Panc1 (cell line): ENCODE data around the gene CDH8.

Experiments used
- CTCF ChIP-seq: fragments of 450-650 bp; IDR thresholded peaks from 2 replicates; pipeline ENCODE4 v1.5.1; 2017; ENCODE audit warnings: mild to moderate bottlenecking
- POLR2AphosphoS5 ChIP-seq: IDR thresholded peaks from 2 replicates; pipeline ENCODE4 v1.6.1; 2012; ENCODE audit warnings: mild to moderate bottlenecking, low read depth, low read length, moderate library complexity
- REST ChIP-seq, 2 experiments: IDR thresholded peaks; 2 replicates each; pipeline ENCODE4 v1.6.1; 2011 to 2012; ENCODE audit warnings: low read depth in 2 of 2, control low read depth in 1 of 2, low read length in 1 of 2, mild to moderate bottlenecking in 1 of 2, moderate library complexity in 1 of 2; ENCODE audit not compliant: insufficient read depth in 1 of 2
- SIN3A ChIP-seq: IDR thresholded peaks from 2 replicates; pipeline ENCODE4 v1.6.1; 2012; ENCODE audit warnings: low read depth, mild to moderate bottlenecking, low read length, moderate library complexity, borderline replicate concordance; ENCODE audit not compliant: insufficient read depth
- TCF7L2 ChIP-seq: IDR thresholded peaks from 2 replicates; pipeline ENCODE4 v1.6.1; 2011; ENCODE audit warnings: mild to moderate bottlenecking, low read depth, low read length, inconsistent platforms

- no peak for TF ChIP-seq CTCF
- no peak for TF ChIP-seq REST (IDR thresholded peaks at IDR 0.05; ENCODE audit: insufficient read depth in 1 of 2, low read depth in 2 of 2, low read length in 1 of 2)
- TF ChIP-seq SIN3A: no peak
- TF ChIP-seq POLR2AphosphoS5: no peak
- no peak for TF ChIP-seq TCF7L2
These were observed 244.8 kb downstream of the CDH8 start for GRCh38 chr16:61791464-61791863.
